ENCODE data around the gene SUSD4. TPM values are rescaled to one million over a fixed set of nuclear protein-coding genes. Genes with fewer than 3 reads are reported as not detected.
"Not testable (repeated sequence)": the region's sequence is repeated elsewhere in the genome, so short reads cannot be mapped to it uniquely, and the experiment has no call there.

Gene SUSD4
- polyA plus RNA-seq, 10 donors, result 2.5 to 5.7 (median 3.7) TPM

DNA sequence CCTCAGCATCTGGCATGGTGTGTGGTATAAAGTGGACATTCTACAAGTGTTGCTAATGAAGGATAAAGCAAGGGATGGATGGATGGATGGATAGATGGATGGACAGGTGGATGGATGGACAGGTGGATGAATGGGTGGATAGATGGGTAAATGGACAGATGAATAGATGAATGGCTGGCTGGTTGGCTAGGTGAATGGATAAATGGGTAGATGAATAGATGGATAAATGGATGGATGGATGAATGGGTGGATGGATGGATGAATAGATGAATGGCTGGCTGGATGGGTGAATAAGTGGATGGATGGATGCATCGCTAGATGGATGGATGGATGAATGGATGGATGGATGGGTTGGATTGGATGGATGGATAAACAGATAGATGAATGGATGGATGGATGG, 66.2 kb downstream of the SUSD4 start:
- no peak for DNase-seq

DNA sequence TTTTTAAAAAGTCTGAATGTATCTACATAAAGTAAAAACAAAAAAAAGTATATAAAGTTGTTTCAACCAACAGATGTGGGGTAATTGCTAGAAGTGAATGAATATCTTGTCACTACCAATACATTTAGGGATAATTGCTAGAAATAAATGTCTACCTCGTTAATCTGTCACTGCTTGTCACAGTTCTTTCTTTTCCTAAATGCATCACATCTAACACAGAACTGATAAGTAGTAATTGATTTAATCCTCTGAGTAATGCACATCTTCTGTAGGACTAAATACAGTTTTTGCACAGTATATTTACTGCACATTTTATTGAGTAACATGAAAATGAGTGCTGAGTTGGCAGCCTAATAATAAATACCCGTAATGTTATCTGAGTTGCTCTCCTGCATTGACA, 72.2 kb downstream of the SUSD4 start:
- no peak for DNase-seq

GRCh38 chr1:223290397-223290796, 73.6 kb downstream of the SUSD4 start:
- no peak for DNase-seq

DNA sequence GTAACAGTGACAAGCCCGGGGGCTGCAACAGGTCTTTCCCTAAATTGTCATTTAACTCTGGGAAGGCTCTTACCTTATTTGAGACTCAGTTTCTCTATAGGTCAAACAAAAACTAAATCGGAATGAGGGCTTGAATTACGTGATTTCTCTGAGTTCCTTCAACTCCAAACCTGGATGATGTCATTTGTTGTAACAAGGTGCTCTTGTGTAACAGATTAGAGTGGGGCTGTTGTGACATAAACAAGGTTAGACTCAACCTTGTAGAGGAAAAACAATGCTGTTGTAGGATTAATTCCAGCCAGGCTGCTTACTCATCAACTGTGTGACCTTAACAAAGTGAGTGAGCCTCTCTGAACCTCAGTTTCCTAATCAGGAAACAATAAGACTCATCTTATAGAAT, 74.4 kb downstream of the SUSD4 start:
- DNase-seq, result no peak

GRCh38 chr1:223288826-223289225, 75.2 kb downstream of the SUSD4 start:
- DNase-seq, result no peak

GRCh38 chr1:223285452-223285851, 78.5 kb downstream of the SUSD4 start:
- DNase-seq, result no peak

DNA sequence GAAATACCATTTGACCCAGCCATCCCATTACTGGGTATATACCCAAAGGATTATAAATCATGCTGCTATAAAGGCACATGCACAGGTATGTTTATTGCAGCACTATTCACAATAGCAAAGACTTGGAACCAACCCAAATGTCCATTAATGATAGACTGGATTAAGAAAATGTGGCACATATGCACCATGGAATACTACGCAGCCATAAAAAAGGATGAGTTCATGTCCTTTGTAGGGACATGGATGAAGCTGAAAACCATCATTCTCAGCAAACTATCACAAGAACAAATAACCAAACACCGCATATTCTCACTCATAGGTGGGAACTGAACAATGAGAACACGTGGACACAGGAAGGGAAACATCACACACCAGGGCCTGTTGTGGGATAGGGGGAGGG, 80.3 kb downstream of the SUSD4 start:
- DNase-seq, result not testable (repeated sequence)

DNA sequence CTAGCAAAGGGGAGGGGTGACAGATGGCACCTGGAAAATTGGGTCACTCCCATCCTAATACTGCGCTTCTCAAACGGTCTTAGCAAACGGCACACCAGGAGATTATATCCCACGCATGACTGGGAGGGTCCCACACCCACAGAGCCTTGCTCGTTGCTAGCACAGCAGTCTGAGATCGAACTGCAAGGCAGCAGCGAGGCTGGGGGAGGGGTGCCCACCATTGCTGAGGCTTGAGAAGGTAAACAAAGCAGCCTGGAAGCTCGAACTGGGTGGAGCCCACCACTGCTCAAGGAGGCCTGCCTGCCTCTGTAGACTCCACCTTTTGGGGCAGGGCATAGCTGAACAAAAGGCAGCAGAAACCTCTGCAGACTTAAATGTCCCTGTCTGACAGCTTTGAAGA, 85.7 kb downstream of the SUSD4 start:
- not testable (repeated sequence) for DNase-seq

DNA sequence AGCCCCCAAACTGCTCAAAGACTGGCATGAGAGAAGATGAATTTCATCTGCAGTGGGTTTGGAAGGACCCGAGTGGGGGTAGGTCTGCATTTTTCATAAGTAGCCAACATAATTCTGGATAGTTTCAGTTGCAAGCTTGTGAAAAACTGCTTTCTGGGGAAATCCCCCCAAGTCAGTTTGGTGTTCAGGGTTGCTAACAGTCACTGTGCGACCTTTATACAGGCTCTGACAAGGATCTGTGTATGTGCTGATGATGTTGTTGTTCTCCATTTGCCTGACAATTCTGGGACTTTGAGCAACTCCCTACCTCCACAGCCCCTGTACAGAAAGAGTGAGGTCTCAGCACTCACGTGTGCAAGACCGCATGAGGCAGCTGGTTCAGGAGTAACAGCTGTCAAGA, 87.9 kb downstream of the SUSD4 start:
- DNase-seq, result no peak

DNA sequence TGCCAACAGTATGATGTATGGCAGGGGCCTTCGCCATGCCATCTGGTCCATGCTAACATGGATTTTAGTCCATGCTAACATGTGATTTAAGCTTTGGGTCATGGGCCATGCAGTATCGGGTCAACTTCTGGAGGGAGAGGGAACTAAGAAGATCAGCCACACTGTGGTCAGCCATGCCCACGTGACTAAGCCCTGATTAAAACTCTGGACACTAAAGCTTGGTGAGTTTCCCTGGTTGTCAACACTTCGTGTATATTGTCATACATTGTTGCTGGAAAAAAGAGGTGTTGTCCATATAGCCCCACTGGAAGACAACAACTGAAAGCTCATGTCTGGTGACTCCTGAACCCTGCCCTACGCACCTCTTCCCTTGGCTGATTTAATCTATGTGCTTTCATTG, 90.5 kb downstream of the SUSD4 start:
- DNase-seq, result no peak

- DNase-seq, result no peak
Observed at GRCh38 chr1:223271085-223271781, 92.7 kb downstream of the SUSD4 start.

GRCh38 chr1:223270155-223270554, 93.8 kb downstream of the SUSD4 start:
- DNase-seq, result no peak

- DNase-seq, result no peak
Observed at GRCh38 chr1:223269006-223269405, 95.0 kb downstream of the SUSD4 start.

- no peak for DNase-seq
Observed at GRCh38 chr1:223266632-223267172, 97.3 kb downstream of the SUSD4 start.

DNA sequence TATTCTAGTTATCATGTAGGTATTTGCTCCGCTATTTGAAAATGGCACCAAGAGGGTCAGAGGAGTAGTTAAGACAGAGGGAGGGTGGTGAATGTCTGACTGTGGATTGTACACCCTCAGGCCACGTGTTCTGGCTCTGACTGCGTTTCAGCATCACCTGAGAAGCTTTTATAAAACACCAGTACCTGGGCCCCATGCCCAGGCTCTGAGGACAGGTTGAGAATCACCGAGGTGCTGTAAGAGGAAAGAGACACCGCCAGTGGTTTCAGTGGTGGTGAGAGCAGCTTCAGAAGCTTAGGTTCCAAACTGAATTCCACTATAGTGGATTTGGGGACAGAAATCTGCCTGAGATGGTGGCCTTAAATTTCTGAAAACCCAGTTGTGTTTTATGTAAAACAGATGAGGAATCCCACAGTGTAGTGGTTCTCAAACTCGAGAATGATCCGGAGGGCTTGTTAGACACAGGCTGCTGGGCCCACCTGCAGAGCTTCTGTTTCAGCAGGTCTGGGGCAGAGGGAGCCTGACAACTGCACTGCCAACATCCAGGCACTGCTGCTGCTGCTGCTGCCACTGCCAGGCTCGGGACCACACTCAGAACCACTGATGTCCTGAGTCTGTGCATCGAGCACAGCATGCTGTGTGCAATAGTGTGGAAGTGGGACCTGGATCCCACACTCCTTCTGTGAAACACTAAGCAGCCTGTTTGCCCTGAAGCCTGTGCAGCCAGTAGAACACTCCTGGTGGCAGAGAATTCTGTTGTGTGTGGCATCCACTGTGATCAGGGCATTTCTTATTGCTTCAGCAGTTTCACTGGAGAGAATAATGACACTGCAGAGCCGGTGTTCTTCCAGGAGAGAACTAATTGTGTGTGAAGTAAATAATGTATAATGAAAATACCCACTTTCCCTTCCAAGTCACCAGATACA, 98.7 kb downstream of the SUSD4 start:
- no peak for DNase-seq

GRCh38 chr1:223264529-223264928, 99.4 kb downstream of the SUSD4 start:
- no peak for DNase-seq

DNA sequence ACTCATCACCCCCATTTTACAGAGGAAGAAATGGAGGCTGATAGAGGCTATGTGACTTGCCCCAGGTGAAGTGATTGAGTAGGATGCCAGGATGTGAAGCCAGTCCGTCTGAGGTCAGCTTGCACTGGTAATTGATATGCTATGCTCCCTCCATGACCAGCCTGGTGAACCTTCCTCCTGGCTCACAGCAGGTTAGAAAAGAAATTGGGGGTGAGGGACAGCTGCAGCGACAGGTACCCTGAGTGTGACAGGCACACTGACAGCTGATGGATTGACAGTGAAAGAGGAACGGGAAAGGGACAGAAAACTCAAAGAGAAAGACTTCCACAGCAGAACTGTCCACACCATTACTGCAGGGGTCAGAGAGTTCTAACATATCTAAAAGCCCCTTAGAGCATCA, 102.1 kb downstream of the SUSD4 start:
- no peak for DNase-seq

DNA sequence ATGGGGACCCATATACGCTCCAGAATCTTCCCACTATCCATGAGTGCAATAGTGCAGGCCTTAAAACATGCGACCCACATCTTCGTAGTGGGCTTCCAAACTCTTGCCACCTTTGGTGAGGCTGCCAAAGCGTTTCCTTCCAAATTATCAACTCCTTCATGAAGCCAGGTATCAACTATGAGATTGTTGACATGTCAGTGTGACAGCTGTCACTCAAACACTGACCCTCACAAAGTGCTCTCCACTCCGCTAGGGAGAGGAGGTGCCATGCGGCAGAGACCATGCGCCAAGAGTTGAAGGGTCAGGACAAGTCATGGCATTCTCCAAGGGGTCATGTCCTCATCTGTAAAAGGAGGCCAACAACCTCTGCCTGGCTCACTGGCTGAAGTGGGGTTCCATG, 103.3 kb downstream of the SUSD4 start:
- DNase-seq, result no peak

DNA sequence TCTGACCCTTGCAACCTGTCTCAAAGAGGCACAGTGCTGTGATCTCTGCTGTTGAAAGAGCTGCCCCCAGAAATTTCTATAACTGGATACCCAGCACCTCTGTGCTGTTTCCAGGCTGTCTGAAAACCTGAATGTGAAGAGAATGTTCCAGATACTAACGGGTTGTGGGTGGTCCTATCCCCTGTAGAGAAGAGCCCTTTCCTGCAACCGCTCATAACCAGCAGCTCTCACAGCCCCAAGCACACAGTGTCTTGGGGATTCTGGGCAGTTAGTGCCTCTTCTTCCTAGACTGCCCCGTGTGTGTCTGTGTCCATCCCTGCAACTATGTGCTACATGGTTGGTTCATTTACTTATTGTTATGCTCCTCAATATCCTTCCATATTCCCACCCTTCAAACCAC, 104.5 kb downstream of the SUSD4 start:
- no peak for DNase-seq

DNA sequence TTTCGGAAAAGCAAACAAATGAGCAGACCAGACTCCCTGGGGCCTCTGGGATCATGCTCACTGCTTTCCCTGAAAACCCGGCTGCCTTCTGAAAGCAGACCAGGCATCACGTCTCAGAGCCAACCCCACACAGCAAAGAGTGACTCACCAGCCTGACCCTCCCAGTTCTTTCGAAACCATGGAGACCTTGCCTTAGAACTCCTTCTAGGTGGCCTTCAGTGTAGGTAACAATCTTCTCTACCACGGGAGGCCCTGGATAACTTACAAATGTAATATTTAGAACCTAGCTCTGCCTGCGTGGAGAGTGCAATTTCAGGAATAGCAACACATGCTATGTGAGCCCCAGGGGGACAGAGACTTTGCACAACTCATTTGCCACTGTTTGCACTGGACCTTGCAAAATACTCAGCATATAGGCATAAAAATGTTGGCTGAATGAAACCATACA, 105.2 kb downstream of the SUSD4 start:
- peak in 1 of 3 donors; percentile 16 for DNase-seq

- no peak for DNase-seq
Observed at GRCh38 chr1:223257856-223258550, 106.0 kb downstream of the SUSD4 start.

- DNase-seq, result no peak
Observed at GRCh38 chr1:223256034-223256433, 107.9 kb downstream of the SUSD4 start.
